ENCODE data around the gene THTPA.
"Not testable (repeated sequence)": the region's sequence is repeated elsewhere in the genome, so short reads cannot be mapped to it uniquely, and the experiment has no call there.

THTPA gene

DNA sequence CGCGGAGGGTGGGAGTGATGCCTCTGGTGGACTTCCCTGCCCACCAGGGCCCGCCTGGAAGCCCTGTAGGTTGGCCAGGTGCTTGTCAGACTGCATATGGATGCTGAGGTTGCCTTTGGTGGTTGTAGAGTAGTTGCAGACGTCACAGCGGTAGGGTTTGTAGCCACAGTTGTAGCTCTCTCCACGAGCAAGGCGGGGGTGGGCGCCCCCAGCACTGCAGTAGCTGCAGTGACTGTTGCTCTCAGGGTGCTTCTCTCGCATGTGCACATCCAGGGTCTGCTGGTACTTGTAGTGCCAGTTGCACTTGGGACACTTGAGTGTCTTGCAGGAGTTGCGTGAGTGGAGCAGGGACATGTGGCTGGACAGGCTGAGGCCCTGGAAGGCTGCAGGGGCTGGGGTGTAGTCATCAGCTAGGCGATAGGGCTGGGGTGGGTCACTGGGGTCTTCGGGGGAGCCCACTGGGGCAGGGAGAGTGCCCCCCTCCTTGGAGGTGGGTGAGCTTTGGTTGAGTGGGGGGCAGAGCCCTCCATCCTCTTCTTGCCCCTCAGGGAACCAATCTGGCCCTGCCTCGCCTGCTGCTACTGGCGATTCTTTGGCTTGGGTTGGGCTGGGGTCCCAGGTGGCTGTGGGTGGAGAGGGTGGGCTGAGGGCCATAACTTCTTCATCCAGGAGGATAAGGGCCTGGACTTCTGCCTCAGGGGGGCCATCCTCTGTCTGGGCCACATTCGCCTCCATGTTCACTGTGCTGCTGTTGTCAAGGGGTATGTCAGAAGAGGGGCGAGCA, 22.2 kb upstream of the THTPA start:
- no peak for DNase-seq (ENCODE audit: low read depth in 2 of 3, low spot score in 2 of 3)

DNA sequence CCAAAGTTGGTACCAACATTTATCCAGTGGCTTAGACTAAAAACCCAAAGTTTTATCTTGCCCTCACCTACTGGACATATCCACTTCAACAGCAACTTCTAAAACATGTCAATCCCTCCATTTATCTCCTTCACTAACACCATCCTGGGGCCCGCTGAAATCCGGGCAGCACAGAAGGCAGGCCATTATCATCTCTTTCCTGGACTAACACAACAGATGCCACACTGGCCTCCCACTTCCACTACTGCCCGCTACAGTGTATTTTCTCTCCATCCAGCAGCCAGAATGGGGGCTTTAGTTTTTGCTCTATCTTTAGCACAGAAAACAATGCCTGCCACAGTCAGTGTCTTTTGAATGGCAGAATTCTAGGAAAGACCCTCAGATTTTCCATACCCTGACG, 20.1 kb upstream of the THTPA start:
- no peak for DNase-seq (ENCODE audit: low read depth in 2 of 3, low spot score in 2 of 3)

DNA sequence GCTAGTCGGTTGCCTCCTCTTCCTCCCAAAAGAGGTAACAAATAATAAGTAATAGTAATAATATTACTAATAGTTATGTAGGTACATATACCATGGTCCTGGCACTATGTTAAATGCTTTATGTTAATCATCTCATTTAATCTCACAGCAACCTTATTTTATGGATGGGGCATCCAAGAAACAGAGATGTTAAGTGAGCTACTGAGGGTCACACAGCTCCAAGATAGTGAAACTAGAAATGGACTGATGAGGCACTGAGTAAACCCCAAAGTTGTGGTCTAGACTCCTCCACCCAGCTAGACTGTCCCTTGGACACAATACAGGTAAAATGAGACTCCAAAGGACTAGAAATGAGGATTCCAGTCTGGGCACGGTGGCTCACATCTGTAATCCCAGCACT, 19.6 kb upstream of the THTPA start:
- no peak for DNase-seq (ENCODE audit: low read depth in 2 of 3, low spot score in 2 of 3)

DNA sequence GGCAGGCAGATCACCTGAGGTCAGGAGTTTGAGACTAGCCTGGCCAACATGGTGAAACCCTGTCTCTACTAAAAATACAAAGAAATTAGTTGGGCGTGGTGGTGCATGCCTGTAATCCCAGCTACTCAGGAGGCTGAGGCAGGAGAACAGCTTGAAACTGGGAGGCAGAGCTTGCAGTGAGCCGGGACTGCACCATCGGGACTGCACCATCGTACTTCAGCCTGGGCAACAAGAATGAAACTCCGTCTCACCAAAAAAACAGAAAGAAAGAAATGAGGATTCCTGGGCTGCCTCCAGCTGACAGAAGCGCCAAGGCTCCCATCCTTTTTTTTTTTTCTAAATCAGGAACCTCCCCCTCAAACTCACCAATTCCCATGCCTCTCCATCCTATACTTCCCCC, 19.2 kb upstream of the THTPA start:
- not testable (repeated sequence) for DNase-seq (ENCODE audit: low read depth in 2 of 3, low spot score in 2 of 3)

DNA sequence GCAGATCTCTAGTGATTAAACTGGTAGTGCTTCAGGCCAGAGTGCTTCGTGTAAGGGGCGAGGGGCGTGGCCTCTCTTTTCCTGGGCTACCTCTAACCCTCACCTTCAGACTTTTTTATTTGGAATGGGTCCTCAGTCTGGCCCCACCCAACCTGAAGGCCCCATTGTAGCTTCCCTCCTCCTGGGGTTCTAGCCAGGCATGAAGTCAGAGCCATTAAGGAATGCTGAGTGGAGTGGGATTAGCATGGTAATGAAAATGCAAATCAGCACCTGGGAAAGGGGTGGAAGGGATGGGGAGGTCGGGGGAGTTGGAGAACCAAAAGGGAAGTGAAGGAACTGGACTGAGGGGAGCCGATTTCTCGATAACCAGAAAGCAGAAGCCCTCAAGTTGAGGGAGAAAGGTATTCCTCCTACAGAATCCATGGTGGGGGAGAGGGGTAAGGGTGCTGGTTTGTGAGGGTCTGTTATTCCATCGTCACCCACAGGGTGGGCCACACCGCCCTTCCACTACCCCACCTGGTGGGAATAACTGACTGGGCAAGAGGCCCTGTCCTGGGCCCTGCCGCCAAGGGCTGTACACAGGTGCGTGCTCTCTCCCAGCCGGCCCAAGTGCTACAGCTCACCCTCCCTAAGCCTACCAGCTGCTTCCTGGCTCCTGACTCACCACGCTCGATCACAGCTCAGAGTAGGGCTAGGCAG, 18.6 kb upstream of the THTPA start:
- DNase-seq (ENCODE audit: low read depth in 2 of 3, low spot score in 2 of 3) = no peak

DNA sequence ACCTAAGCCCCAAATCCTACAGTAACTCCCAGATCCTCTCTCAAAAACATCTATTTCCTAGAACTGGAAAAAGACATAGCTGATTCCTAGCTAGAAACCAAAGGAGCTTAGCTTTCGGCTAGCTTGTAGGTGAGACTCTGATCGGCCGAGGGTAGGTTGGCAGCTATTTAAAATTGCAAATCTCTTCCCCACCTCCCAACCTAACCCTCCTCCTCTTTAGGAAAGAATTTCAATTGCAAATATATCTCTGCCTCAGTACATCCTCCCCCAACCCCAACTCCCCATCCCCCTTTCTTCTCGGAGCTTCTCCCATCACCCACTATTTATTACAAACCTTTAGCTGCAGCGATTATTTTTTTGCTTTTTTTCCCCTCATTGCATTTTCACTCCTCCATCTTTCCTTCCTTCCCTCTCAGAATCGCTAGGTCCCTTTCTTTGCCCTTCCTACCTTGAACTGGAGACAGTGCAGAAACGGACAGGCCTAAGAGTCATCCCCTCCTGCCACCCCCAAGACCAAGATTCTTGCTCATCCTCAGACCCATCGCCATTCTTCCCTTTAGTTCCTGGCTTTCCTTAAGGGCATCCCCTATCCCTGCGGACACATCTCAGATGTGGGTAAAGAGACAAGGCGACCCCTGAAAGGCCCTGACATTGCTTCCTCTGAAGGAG, 17.9 kb upstream of the THTPA start:
- DNase-seq (ENCODE audit: low read depth in 2 of 3, low spot score in 2 of 3) = no peak

DNA sequence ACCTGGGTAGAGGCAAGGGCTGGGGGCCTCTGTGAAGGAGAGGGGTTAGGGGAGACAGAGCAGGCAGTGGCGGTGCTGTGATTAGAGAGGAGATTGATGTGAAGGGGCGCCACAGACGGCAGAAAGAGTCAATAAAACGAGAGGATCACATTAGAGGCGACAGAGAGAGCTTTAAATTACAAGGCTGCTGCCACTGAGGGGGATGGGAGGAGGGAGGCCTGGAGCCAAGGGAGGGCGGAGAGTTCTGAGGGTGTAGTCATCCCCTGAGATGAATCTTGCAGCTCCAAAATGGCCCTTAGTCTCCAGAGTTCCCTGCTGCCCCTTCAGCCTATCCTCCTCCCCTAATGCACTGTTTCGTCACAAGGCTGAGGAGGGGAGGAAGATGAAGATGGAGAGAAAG, 17.3 kb upstream of the THTPA start:
- DNase-seq (ENCODE audit: low read depth in 2 of 3, low spot score in 2 of 3) = no peak

DNA sequence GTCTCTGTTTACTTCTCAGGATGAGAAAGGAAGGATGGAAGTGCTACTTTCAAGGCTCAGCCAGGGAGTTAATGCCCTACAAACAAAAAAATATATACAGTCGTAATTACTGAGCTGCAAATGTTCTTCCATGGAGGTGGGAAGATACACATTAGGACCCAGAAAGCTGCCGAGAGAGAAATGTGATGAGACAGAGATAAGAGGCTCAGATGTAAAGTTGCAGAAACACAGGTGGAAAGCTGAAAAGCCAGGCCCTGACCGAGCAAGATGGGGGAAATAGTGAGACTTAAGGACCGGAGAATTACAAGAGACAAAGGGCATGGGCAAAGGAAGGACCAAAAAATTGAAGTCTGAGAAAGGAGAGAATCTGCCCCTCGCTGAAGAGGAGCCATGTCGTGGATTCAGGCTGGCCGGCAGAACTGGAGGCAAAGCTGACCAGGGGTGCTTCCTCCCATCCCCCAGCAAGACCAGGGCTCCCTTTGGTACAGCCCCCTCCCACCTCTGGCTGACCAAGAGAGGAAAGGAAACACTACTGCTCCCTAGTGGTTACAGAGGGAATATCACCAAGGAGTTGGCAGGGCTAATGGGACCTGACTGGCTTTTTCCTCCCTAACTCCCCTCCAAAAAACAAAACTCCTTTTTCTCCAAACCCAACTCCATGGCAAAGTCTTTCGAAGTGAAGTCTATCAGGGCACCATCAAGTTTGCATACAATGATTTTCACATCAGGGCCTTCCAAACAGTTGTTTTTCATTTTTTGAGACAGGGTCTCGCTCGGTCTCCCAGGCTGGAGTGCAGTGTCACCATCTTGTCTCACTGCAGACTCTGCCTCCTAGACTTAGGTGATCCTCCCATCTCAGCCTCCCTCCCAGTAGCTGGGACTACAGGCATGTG, 16.6 kb upstream of the THTPA start:
- DNase-seq (ENCODE audit: low read depth in 2 of 3, low spot score in 2 of 3) = no peak

DNA sequence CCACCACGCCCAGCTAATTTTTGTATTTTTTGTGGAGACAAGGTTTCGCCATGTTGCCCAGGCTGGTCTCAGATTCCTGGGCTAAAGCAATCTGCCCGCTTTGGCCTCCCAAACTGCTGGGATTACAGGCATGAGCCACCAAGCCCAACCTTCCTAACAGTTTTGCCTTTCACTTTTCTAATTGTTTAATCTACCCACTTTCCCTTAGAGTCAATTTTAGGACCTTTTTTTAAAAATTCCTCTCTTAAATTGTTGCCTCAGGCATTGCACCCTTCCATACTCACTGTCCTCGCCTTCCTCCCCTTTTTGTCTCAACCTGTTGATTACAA, 16.0 kb upstream of the THTPA start:
- no peak for DNase-seq (ENCODE audit: low read depth in 2 of 3, low spot score in 2 of 3)

DNA sequence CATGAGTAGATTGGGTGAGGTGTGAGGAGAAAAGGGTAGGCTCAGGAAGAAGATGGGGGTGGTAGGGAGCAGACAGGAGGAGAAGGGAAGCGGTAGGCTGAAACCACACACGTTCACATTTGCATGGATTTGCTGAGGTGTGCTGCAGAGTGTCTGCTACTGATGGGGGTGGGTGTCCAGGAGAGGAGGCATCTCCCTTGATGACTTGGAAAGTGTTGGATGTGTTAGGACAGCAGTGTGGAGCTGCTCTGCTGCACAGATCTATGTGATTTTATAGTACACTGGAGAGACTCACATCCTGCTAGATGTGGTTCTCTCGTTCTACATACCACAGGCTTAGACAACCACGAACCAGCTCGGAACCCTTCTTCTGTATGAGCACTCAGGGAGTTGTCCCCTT, 13.8 kb upstream of the THTPA start:
- DNase-seq (ENCODE audit: low read depth in 2 of 3, low spot score in 2 of 3) = no peak

DNA sequence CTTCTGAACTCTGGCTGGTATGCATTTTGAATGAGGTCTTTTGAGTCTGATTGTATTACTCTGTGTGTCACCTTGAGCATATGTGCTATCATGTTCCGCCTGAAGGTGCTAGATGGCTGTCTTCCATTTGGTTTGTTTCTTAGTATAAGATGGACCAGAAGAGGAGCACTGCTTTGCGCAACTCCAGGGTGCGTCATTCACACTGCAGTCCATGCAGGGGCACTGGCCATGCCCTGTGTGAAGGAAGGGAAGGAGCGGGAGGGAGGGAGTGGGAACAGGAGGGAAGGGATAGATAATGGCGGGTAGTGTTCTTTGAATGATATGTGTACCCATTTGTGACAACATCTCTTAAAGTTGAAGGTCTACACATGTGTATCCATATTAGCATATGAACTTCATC, 12.7 kb upstream of the THTPA start:
- DNase-seq (ENCODE audit: low read depth in 2 of 3, low spot score in 2 of 3) = no peak

DNA sequence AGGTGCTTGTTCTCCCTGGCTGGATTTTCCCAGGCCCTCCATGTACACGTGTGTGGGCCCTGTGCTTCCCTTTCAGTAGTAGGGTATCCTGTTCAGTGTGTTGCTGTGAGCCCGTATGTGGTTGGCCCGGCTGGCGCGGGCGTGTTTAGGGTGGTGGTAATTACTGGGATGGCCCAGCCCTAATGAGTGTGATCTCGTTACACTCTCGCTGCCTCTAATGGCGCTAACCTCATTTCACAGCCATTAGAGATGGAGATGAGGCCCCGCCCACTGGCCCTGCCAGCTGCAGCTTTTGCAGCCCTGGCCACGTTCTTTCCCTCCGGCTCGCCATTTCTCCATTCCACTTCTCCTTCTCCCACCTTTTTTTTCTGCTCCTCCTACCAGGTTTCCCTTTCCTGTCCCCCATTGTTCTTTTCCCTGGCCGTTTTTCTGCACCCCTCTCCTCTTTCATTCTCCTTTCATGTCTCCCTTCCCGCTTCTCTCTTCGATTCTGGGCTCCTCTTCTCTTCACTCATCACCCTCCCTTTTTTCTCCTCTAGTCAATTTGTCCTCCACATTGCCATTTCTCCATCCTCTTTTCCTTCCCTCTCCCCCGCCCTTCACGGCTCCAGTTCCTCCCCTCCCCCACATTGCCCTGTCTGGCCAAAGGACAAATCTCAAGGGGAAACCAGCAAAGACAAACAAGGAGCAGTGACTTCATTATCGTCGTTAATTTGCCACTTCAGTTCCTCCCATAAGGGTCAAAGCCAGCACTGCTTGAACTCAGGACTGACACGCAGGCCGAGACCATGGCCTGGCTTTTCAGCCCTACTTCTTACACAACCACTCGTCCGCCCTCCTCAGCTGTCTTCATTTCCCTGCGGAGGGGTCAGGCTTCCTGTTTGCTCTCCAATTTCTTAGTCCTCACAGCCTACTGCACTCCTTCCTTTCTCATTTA, 11.3 kb upstream of the THTPA start:
- no peak for DNase-seq (ENCODE audit: low read depth in 2 of 3, low spot score in 2 of 3)

DNA sequence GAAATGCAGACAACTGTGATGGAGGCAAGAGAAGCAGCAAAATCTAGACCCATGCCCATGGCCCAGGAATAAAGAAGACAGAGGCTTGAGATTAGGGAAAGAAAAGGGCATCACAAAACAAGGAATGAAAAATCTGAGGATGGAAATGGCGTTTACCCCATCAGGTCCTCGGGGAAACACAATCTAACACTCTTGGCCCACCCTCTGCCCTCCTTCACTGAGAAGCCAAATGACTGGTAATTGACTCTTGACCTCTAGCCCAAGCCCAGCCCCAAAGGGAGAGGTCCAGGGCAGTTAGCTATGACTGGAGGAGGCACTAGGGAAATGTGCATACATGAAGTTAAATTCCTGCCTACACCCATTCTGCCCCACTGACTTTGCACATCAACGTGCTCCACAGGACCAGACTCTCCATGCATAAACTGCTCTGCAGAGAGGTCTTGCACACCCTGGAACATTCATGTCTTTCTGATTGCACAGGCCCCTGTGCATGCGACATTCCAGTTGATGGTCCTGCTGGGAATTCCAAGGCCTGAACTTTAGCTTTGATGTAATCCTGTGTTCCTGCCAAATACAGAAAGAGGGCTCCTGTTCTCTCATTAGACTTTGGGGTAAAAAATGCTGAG, 10.2 kb upstream of the THTPA start:
- DNase-seq (ENCODE audit: low read depth in 2 of 3, low spot score in 2 of 3) = no peak

DNA sequence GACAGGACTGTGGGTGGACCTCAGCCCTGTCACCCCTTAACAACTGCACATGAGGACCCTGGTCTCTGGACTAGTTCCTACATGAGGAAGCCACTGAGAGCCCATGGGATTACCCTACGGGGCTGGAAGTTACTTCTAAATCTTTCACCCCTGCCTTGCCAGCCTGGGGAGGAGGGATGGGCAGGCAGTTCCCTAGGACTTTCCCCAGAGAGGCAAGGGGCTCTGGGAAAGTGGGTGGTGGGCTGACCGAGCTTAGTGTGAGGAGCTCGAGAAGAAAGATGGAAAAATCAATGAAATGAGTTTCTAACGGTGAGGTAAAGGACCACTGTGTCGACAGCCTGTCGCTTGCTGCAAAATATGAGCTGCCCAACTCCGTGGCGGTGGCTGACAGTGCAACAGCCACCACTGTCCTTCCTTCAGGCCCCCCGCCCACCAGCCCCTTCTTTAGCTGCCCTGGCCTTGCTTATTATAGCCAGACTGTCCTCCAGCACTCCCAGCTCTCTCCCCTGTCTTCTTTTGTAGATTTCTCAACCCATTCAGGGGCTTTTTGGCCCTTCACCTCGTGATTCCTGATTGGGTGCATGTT, 9.5 kb upstream of the THTPA start:
- no peak for DNase-seq (ENCODE audit: low read depth in 2 of 3, low spot score in 2 of 3)

DNA sequence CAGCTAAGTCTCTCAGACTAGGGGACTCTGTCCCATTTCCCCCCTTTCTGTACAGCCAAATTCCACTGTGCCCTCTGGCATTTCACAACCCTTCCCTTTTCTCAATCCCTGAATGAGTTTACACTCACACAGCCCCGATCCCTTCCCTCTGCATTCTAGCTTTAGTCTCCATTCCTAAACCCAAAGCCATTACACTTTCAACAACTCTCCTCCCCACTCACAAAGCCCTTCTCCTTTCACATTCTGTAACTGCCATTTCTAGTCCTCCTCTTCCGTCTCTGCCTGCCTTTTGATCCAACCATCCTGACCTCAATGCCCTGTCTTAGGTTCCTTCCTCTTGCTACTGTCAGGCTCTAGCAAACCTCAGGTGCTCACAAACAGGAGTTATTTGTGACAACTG, 8.1 kb upstream of the THTPA start:
- no peak for DNase-seq (ENCODE audit: low read depth in 2 of 3, low spot score in 2 of 3)

DNA sequence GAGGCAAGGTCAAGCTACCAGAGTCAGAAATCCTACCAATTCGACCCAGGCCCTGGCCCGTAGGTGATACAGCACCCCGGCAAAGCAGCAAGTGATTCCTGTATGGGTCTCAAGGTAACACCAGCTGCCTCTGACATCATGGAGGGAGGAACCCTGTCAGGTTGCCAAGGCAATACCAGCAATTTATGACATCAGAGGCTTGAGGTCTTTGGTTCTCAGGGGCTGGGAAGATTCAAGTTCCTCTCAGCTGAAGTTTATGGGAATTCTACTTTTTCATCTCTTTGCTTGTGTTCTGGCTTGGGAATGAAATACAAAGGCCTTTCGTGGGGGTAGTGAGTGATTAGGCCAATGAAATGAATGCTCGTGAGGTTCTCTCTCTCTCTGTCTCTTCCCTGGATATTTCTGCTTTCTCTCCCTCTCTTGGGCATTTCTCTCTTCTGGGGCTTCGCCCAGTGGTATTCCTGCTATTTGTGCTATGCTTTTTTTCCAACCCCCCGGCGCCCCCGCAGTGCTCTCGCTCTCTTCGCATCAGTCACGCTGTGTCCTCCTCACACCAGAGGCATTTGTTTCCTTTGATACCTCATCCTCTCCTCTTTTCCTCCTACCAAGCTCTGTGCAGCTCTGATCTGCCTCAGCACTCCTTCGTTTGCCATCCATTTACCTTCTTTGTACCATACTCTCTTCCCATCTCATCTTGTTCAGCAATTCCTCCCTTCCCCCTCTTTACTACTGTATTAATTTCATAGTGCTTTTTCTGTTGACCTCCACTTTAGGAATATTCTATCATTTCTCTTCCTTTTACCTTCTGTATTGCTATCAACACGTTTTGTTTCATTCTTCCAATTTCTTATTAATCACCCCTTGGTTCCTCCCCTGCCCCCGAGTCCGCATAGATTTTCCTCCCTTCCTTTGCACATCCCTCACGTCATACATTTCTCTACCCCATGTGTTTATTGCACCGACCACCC, 7.4 kb upstream of the THTPA start:
- no peak for DNase-seq (ENCODE audit: low read depth in 2 of 3, low spot score in 2 of 3)

DNA sequence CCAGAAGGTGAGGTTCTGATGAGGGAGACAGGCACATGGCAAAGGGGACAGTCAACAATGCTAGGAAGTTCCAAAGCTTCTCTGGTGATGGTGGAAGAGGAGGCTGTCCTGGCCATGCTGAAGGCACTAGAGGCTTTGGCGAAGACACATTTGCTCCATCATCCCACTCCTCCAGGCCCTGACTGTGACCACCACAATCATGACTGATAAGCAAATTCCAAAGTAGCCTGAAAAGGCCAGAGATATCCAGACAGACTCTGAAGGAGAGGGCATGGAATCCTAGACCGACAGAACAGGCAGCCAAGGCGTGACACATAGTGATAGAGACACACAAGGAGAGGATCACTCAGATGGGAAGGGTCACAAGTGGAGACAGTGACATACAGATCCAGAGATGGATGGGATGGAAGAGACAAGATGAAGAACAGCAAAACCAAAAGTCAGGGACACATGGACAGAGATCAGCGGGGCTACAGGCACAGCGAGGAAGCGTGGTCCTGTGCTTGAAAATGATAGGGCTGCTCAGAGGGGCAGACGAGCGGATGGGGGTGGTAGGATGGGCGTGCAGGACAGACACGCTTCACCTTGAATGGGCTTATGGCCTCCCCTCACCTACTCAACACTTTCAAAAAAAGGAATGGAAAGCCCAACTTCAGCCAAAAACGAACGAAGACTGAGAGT, 5.8 kb upstream of the THTPA start:
- DNase-seq (ENCODE audit: low read depth in 2 of 3, low spot score in 2 of 3) = no peak

DNA sequence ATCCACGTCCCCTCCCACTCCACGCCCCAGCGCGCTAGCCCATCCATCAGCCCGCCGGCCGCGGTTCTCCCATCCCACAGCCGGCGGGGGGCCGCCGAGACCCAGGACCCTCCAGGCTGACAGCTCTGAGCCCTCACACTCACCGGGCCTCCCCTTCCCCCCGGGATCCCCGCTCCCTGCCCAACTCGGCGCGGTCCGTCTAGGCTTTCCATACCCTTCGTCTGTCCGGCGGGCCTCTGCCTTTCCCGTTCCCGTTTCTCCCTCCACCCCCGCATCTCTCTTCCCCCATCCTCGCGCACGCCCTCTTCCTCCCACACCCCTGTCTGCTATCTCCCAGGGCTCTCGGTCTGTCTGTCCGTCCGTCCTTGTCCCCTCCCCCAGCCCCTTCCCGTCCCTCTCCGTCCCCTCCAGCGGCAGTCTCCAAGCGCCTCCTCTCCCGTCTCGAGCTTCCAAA, 5.2 kb upstream of the THTPA start:
- no peak for DNase-seq (ENCODE audit: low read depth in 2 of 3, low spot score in 2 of 3)

Data from activated CD8-positive, alpha-beta memory T cell treated with anti-CD3 and anti-CD28 coated beads for 48 hours (primary cell).